HG02973 (cell line): Measurements from ENCODE around the gene MMADHC.

Source experiments
- ATAC-seq: cut with Tn5 transposase; IDR thresholded peaks from one replicate; pipeline ENCODE4 v1.9.1; 2021; ENCODE audit warnings: moderate library complexity; ENCODE audit not compliant: unreplicated experiment

The MMADHC gene

DNA sequence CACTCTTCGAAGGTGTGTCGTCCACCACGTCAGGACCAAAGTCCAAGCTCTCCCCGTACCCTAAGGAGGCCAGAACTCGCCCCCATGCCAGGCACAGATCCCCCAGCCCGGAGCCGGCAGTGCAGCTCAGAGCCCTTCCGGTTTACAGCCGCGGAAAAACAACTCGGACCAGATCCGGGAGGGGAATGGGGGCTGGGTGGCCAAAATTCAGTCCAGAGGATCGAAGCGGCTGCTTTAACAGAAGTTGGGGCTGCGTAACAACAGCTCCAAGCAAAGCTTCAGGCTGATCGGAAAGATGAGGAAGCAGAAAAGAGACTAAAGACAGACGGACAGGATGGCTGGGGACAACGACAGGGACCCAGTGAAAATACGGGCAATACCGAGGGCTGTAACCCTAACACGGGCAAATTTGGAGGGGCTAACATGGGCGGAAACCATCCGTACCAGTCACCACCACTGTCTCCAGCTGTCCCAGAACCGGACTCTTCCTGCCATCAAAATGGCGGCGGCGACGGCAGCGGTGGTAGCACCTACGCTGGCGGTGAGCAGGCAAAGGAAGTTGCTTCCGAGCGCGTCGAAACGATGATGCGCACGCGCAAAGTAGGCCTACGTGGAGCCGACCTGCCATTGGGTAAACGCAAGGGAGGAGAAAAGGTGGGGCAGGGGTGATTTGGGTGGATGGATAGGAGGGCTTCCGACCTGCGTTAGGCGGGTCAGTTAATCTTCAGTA lies at the start of gene MMADHC:
MMADHC (minus strand) TSS at position 556 of the 730 bp plus-strand sequence. CDS start 678 bp downstream, outside the sequence.
- ATAC-seq: peak; percentile 94

DNA sequence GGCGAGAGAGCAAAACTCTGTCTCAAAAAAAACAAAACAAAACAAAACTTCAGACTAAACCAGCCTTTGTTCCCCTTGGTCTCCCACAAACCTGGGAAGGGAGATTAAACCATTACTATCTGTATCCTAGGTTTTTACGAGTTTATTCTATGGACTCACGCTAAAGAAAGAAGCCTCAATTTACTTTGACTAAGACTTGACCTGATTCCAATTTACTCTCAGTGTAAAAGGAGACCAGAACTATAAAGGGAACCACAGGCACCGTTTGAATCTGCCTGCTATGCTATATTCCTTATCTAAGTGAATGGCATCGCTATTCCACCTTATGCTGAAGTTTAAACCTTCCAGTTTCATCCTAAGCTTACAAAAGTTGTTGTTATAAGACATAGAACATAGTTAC lies 46.5 kb upstream of the MMADHC start:
- no peak for ATAC-seq

DNA sequence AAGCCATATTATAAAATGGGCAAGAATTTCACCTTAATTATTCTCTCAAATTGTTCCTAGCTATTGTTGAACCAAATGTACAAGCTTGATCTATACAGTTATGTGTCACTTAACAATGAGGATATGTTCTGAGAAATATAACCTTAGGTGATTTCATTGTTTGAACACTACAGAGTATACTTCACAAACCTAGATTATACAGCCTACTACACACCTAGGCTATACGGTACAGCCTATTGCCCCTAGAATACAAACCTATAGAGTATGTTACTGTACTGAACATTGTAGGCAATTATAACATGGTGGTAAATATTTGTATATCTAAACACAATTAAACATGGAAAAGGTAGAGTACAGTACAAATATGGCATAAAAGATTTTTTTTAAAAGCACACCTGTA lies 42.9 kb upstream of the MMADHC start:
- no peak for ATAC-seq

DNA sequence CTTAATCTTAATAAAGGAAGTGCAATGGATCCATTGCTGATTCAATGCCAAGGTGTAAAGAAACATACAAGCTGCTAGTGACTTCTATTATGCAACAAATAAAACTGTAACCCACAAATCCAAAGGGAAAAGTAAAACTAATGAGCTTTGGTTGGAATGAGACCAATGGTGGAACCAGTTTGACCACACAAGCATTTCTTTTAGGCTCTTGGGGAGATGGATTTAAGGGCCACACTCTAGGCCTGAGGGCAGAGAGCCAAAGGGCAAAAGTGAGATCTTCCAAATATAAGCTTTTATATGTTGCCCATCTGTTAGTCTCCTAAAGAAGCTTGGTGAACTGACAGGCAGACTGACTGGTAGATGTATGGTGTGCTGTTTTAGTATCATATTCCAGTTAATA lies 41.5 kb upstream of the MMADHC start:
- ATAC-seq: no peak

DNA sequence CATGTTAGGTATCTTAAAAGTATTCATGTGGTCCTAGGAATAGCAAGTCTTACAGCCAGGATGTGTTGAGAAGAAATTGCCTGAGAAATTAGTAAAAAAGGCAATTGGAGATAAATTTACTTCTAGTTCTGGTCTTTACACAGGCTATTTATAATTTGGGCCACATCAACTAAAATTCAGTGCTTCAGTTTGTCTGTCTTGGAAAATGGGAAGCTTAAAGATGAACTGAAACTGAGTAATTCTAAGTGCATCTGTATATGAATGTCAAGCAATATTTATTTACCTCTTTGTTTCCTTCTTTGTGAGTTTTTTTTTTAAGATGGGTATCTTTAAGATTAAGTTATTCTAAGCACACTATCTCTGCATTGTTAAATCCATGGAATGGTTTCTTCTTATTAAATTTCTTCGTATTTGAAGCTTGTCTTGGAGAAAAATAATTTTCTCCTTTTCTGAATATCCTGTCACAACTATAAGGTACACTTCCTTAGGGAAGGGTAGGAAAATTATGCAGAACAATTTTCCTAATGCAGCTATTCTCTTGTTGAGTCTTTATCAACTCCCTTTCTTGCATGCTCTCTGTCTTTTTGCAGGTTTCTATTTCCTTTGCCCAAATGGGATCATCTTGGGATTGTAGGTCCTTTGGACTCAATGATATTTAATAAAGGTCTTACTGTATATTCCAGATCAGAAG lies 39.7 kb upstream of the MMADHC start:
- no peak for ATAC-seq

DNA sequence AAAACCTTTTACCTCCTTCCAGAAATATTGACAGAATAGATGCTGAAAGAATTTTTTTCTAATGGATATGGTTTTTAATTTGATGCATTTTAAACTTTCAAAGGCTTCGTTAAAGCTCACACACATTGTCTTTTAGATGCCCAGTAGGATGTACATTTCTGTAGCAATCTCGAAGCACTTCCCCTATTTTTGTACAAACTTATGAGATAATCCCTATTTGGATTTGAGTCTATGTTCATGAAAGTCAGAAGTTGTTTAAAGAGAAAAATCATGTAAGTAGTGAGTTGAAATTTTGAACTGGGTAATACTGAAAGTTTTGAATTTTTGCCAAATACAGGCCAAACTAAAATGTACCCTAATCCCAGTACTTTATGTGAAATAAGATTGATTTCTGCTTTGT lies 38.1 kb upstream of the MMADHC start:
- ATAC-seq: no peak

DNA sequence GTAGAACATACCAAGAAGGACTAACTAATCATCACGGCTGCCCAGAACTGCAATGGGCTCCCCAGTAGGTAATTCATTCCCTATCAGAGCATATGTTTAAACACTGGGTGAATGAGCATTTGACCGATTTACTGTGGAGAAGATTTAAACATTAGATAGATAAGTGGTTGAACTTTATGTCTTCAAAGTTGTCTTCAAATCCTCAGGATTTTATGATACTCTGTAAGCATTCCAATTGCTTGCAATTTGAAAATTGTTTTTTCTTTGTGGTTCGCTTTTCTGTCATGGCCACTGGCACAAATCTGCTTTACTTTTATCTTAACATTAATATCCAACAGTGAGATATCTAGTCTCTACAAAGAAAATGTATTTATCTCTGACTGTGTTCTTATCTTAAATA lies 37.7 kb upstream of the MMADHC start:
- no peak for ATAC-seq

DNA sequence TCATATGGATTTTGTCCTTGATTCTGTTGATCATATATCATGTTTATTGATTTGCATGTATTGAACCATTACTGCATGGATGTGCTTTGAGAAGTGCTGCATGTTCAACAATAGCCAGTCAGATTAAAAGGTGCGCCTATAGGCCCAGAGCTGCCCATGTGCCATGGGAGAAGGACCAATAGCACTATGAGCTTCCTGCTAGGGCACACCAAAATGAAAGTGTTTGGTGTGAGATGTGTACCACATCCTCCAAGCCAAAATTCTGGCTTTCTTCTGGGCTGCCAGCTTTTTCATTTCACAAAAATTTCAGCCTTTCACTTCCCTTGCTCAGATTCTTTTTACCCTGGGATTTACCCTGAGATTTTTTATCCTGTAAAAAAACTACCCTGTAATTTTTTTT lies 34.8 kb upstream of the MMADHC start:
- no peak for ATAC-seq

DNA sequence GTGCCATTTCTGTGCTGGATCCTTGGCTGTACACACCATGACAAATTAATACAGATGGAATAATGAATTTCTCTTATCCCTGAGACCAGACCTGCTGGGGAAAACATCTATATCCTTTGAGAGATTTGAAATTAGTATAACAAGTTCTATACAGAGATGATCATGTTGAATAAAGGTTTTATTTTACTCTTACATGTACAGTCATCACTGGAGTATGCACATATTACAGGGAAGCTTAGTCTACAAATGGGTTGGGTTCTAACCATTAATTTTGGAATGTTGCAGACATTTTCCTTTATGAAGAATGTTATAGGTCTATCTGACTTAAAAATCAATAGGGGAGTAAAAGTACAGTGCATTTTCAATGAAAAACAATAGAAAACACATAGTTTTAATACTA lies 29.9 kb upstream of the MMADHC start:
- ATAC-seq: no peak

DNA sequence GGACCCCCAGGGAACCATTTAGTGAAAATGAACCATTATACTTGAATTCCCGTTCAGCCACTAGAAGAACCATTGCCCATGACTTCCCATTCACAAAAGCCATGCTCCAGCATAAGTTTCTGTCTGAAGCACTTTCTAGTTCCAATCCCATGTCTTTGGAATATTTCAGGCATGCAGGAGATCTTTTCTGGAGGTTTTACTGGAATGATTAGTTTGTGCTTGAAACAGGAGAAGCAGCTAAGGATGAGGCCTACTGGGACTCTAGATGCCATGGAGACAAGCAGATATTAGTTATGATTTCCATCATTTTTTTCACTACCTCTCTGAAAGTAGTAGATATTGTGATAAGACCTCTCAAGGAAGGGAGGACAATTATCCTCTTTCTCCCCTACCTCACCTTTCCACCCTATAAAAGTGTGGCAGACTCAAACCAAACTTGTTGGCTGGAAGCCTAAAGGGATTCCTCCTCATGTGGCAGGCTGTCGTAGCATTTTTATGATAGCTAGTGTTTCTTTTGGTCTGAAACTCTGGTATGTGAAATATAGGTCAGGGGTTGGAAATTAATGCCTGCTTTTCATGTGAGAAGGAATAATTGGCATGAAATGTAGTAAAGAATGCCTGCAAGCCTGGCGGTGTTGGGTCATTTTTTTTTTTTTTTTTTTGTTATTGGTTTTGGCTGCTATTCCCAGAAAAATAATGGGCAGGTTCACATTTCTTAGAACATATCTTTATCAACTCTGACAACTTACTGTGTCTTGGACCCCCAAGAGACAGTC lies 29.3 kb upstream of the MMADHC start:
- ATAC-seq: no peak

DNA sequence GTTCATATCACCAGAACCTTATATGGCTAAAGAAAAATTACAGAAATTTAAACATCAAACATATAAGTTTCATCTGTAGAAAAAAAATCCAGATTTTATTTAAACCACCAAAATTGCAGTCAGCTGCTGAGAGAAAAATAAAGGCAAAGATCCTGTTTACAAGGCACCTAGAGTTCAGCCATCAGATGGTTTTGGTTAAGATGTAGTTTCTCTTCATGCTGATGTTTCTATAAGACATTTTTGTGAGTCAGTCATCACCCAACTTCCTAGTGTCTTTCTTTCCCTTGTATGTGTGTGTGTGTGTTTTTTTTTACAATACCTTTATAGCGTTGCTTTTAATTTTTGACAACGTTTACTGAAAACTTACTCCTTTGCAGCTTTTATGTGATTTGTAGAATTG lies 26.1 kb upstream of the MMADHC start:
- no peak for ATAC-seq

DNA sequence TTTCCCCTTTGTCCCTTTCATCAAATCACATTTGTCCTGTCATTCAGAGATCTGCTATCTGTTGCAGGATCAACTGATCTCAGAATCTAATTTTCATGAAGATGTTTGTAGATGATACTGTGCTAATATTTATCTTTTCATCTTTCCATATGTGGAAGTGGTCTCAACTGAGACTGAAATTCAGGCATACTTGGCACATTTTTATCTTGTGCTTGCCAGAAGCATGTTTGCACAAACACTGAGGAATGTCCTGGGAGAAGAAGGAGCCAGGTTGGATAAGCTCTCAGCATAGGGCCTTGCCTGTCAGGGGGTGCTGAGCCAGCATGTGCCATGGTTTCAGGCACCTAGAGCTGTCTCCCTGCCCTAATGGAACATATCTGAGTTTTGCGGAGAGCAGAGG lies 24.5 kb upstream of the MMADHC start:
- no peak for ATAC-seq

DNA sequence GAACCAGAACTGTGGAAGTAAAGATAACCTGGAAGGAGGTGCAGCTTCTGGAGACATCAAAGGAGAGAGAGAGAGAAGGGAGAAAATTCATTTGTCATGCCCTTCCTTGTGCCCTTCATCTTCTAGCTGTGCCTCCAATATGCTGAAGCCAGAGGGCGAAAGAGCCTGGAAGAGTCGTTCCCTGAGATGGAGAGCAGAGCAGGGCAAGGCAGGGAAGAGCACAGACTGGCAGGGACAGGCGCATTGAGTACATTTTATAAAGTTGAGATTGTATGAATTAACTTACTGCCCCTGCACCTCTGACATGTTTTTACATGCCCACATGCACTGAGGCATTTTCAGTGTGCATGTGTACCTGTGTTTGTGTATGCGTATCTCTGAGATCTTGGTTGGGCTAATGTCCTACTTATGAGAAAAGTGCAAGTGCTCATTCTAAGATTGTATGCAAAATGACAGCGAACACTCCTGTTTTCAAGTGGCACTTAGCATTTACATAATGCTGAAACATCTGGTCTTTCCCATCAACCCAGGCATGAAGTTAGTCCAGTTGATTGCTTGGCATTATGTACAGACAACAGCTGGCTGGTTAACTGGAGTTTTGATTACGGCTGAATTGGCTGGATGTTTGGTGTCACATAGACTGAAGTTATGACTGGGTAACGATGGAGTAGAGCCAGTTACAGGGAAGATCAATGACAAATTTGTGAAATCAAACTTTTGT lies 23.7 kb upstream of the MMADHC start:
- ATAC-seq: no peak

DNA sequence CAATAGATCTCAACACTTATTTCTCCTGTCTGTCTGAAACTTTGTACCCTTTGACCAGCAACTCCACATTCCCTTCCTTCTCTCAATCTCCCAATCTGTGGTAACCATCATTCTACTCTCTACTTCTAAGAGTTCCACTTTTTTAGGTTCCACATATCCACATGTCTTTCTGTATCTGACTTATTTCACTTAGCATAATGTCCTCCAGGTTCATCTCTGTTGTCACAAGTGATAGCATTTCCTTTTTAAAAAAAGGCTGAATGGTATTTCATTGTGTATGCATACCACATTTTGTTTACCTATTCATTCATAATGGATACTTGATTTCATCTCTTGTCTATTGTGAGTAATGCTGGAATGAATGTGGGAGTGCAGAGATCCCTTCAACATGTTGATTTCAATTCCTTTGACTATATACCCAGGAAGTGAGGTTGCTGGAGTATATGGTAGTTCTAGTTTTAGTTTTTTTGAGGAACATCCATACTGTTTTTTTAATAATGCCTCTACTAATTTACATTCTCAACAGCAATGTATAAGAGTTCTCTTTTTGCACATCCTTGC lies 18.8 kb upstream of the MMADHC start:
- ATAC-seq: no peak

DNA sequence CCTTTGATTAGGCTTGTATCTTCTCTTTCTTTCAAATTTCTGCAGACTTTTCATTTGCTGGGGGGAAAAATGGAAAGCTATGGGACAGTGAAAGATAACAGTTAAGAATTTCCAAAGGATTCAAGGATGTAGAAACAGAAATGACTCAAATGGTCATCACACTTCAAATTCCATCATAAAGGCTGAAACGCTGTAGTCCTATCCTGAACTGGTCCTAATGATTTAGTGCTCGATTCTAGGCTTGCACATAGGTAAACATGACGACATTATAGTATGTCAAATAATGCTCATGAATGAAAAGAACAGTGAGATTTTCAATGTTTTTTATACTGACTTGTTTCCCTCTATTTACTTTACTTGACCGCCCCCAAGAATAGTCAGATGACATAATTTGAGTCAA lies 15.7 kb upstream of the MMADHC start:
- no peak for ATAC-seq

DNA sequence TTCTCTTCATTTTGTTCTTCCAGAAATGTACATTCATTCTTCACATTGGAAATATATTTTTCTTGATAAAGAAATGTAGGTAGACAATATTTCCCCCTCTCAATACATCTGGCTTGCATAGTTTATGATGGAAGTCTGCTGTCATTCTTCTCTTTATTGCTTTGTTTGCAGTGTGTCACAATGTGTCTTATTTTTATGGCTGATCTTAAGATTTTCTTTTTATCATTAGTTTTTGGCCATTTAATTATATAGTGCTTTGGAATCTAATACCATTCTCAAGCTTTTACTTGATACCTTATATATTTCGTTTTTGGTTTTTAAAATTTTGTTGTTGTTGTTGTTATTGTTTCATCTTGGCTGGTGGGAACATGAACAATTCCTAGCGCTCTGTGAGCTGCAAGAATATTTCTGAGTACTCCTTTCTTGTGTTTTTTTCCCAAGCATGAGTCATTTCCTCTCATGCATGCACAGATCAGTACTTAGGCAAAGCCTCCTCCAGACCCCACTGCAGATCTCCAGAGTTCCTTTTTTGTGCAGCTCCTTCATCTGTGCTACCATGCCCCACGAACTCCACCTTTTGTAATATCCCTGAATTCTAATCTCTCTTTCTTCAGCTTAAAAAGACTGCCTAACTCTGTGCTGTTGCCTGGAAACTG lies 13.7 kb upstream of the MMADHC start:
- ATAC-seq: no peak

DNA sequence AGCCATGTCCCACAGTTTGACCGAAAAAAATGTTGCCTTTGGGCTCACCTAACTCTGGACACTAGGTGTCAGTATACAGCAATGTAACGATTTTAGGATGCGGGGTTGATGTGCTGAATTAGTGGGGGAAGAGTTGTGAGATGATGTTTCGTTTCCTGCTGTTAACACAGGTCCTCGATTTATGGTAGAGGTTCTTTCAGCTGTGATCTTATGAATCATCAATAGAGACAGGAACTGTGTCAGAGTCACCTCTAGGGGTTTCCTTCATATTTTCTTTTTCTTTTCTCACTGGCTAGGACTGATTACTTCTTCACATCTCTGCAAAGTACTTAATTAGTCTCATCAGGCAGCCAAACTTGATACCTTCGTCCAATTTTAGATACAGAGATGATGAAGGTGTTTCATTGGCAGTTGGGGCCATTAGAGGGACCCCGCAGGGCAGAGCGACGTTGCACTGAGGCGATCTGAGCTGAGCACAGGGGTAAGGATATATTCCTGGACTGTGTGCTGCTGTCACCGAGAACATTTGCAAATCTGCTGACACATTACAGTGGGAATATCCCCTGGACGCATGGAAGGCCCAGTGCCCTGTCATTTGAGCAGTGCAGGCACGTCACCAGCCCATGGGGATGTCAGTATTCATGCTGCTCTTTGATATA lies 10.2 kb upstream of the MMADHC start:
- ATAC-seq: peak; percentile 97

DNA sequence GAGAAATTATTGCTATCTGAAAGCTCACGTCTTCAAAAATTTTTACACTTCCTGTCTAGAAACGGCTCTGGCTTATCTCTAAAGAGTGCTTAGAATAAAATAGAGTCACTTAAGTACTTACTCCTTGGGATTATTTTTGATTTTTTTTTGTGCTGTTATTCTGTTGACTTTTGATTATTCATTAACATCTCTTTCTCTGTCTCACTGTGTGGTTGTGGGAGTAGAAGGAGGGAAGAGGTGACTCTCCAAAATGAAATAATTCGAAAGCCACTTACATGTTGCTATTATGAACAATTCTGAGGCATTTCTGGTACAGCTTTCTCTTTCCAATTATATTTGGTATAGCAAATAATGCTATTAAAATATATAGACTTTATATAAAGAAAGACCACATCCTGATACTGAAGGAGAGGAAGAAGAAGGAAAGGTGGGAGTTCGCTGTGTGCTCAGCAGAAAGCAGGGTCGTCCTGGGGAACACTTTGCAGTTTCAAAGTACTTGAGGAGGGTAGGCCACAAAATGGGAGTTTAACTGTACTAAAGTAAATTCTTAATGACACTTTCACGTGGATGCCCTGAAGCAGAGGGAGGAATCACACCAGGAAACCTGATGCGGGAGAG lies 9.6 kb upstream of the MMADHC start:
- ATAC-seq: peak; percentile 4

DNA sequence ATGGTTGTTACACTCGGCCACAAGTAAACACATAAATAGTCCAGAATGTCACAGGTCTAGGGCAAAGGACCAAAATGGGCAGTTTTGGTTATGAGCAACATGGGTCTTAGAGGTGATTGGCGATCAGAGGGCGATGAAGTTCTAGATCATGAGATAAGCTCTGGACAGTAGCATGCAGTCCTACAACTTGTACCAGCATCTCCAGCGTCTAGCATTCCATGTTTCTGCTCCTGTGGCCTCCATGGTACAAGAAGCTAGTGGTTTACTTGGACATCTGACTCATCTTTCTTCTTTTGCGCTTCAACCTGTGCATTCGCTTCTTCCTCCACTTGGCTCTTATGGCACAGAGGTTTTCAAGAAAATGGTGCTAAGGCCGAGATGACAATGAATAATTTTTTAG lies 8.9 kb upstream of the MMADHC start:
- ATAC-seq: no peak
